ENCODE data around the gene SRSF9. TPM values are rescaled to one million over a fixed set of nuclear protein-coding genes. Genes with fewer than 3 reads are reported as not detected.

SRSF9 gene
- total RNA-seq, 1 donor from 2014 or later, result 56.6 TPM

DNA sequence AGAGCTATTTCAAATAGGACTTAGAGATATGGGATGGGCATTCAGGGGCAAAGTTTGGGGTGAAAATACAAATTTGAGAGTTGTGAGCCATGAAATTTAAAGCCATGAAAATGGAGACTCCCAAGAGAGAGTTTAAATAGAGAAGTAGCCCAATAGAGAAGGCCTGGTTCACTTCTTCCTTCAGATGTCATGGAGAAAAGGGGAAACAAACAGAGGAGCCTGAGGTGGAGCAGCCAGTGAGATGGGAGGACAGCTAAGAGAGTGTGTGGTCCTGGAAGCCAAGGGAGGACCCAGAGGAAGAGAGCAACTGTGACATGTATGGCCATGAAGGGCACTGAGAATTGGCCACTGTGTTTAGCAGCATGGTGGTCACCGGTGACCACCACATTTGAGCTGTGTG lies 14.1 kb upstream of the SRSF9 start:
- DNase-seq (ENCODE audit: low read depth), result no peak

DNA sequence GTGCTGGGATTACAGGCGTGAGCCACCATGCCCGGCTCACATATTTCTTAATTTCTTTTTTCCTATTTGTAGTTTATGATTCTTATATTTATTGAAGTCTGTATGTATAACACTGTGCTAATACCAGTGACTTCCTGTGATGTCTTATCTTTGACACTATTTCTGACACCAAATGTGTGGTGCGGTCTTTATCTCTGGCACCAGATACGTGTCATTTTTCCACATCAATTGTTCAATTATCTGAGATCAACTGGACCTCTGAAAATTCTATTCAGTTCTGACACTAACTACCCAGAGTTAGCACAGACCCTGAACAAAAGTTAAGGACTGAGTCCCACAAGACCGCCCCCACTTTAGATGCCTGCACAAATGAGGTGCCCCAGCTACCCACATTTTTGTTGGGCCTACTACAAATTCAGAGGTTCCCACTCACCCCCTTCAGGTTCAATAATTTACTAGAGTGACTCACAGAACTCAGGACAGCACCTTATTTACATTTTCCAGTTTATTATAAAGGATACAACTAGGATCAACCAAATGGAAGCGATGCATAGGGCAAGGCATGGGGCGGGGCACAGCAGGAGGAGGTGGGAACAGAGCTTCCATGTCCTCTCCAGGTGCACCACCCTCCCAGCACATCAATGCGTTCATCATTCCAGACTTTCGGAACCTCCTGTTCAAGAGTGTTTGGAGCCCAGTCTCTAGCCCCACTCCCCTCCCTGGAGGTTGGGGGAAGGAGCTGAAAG lies 11.6 kb upstream of the SRSF9 start:
- no peak for DNase-seq (ENCODE audit: low read depth)

- DNase-seq (ENCODE audit: low read depth), result no peak
These were observed 10.7 kb upstream of the SRSF9 start for GRCh38 chr12:120480211-120480610.

DNA sequence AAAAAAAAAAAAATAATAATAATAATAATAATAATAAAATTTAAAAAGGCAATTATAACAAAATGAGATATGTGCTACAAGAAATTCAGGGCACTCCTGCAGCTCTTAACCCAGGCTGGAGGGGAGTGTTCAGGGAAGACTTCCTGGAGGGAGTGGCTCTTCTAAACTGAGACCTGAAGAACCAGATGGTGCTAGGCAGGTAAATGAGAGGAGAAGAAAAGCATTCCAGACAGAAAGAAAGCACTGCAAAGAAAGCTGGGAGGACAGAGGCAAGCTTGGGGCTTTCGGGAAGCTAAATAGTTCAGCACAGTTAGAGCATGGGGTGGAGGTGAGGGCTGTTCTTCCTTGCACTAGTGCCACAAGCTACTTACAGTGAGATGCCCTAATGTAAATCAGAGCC lies 9.9 kb upstream of the SRSF9 start:
- DNase-seq (ENCODE audit: low read depth), result no peak

DNA sequence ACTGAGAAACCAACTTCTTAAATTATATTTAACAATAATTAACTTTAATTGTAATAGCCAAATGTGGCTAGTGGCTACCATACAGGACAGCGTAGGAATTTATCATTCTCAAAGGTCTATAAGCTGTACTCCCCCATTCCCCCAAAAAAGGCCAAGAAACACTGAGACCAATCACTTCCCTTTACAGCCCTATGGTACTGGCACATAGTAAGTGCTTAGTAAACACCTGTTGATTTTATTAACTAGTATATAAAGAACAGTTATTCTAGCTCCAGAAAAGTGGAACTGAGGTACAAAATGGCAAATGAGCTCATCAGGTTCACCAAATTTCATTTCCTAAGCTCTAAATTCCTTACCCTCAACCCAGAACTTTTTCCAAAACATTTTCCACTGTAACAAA lies 6.1 kb upstream of the SRSF9 start:
- no peak for DNase-seq (ENCODE audit: low read depth)

DNA sequence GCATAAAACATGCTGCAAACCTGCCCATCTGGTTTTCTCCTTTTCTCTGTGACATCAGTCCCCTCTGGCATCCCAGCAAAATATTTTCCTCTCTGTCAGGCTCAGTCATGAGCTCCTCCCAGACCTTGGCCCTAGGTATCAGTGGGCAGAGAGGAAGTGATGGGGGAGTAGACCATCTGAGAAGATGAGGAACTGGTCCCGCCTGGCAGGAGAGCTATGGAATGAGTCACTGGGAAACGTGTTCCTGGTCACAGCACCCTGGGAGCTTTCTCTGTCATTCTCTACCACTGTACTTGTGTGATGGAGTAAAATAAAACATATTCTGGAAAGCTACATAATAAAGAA lies 5.0 kb upstream of the SRSF9 start:
- DNase-seq (ENCODE audit: low read depth), result peak; percentile 36

- no peak for DNase-seq (ENCODE audit: low read depth)
These were observed 4.5 kb upstream of the SRSF9 start for GRCh38 chr12:120473807-120474615.

DNA sequence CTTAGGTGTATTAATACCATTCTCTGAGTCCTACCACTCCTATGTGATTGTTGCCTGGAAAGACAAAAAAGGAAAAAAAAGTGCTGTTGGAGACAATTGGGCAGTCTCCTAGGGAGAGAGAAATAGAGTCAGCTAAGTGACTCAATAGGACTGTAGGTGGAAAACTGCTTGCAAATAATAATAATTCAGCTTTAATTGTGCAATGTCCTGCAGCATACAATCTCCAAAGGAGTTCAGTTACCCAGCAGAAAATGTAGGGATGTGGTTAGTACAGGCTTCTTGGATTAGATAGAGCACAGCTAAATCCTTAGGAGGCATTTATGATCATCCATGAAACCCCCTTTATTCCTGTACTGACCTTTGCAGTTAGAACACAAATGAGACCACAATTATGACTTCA lies 3.0 kb upstream of the SRSF9 start:
- DNase-seq (ENCODE audit: low read depth), result no peak

GRCh38 chr12:120470150-120470784 lies 719 bp upstream of the SRSF9 start:
- no peak for DNase-seq (ENCODE audit: low read depth)

DNA sequence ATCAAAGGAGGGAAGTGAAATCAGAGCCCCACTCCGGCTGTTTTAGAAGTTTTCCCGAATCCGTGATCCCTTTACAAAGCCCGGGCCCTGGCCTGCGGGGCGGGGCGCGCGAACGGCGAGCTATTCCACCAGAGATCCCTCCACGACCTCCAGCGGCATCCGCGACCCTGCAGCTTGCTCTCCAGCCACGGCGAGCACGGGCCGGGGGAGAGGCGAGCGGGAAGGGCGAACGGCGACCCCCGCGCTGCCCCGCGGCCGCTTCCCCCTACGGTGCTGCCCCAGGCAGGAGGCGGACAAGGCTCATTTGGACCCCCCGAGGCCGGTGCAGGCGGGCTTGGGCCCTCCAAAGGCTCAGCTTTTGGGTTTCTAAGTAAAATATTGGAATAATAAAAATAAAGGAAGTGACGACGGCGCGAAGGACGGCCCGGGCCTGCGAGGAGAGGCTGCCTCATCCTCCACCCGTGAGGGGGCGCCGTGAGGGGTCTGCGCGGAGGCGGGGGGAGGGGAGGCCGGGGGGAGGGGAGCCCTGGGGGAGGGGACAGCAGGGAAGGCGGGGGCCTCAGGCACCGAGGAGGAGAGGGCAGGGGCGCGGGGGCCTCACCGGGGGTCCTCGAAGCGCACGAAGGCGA lies 613 bp downstream of the SRSF9 start:
- no peak for DNase-seq (ENCODE audit: low read depth)

- DNase-seq (ENCODE audit: low read depth), result peak; percentile 73
These were observed 1.2 kb downstream of the SRSF9 start for GRCh38 chr12:120468325-120468820.

- DNase-seq (ENCODE audit: low read depth), result no peak
These were observed 2.1 kb downstream of the SRSF9 start for GRCh38 chr12:120467439-120467838.

- peak; percentile 50 for DNase-seq (ENCODE audit: low read depth)
These were observed 2.8 kb downstream of the SRSF9 start for GRCh38 chr12:120466560-120467315.

- no peak for DNase-seq (ENCODE audit: low read depth)
These were observed 3.8 kb downstream of the SRSF9 start for GRCh38 chr12:120465756-120466155.

- DNase-seq (ENCODE audit: low read depth), result no peak
These were observed 5.8 kb downstream of the SRSF9 start for GRCh38 chr12:120463712-120464111.

DNA sequence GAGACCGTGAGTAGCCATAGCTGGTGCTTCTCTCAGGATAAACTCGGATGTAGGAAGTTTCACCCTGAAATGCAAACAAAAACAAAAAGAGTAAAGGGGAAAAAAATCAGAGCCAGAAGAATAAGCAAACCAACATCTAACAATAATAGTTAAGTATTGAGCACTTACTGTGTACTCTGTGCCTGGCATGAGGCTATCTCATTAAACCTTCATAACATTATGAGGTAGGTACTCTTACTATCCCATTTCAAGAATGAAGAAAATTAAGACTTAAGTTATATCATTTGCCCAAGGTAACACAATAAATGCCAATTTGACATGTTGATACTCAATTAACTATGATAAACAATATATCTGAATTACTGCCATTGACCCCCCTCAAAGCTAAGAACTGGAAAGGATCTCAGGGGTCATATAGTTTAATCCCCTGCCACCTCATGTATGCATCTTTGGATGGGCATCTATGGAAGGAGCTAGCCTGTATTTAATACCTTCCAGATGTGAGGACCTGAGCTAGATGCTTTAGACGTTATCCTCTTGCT lies 7.4 kb downstream of the SRSF9 start:
- no peak for DNase-seq (ENCODE audit: low read depth)

DNA sequence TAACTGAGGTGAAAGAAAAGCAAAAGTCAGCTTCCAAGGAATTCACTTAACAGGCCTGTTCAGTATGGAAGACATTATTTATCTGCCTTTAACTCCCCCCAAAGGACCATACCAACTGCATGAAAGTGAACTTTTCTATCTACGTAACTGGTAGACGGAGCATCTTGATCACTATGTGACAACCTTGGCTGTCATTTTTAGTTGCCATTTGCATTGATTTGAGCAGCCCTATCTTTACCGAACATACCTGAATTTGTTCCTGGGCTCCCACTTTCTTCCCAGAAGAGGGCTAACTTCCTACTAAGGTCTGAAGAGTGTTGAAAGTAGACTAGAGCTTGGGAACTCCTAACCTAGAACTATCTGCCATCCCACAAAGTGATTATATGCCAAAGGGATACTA lies 9.4 kb downstream of the SRSF9 start:
- no peak for DNase-seq (ENCODE audit: low read depth)

GRCh38 chr12:120457133-120457532 lies 12.4 kb downstream of the SRSF9 start:
- DNase-seq (ENCODE audit: low read depth), result no peak

- no peak for DNase-seq (ENCODE audit: low read depth)
These were observed 14.2 kb downstream of the SRSF9 start for GRCh38 chr12:120455302-120455701.

DNA sequence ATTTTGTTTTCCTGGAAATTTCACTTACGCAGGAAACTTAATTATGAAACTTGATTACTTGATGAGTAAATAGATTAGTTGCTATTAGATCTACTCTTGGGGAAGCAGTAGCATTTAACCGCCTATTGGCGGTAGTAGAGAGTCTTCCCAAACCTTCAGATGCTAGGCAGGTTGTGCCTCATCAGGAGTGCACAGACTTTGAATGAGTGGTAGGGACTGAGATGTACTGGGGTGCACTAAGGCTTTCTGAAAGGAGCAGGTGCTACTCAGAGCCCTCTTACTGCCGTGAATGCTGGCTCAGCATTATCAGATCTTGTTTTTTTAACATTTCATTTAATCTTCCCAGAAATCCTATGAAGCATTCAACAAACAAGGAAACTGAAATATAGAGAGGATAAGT lies 15.6 kb downstream of the SRSF9 start:
- no peak for DNase-seq (ENCODE audit: low read depth)

Data from myocyte (in vitro differentiated cells).